ENCODE measurements around the gene ADAMTSL4.
A peak's percentile ranks its signal among the peaks of the same experiment; 100 is the strongest.

Gene ADAMTSL4

DNA sequence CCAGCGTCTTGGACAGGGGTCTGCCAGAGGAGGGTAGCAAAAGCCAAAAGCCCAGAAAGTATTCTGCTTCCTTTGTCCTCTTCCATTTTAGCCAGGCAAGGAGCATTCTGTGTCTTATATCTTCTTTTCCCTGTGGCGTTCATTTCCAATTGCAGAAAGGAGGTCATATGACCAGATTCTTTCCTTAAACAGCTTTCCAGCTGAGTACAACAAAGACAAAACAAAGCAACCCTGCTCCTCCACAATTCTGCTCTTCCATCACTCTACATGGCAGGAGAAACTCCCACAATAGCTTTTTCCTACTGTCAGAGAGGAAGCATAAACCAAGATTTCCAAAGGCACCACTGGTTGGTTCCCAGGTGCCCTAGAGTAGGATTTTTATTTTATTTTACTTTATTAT lies 60.5 kb downstream of the ADAMTSL4 start:
- no peaks in the 10 kb centered on the region for H3K27me3 ChIP-seq (ENCODE audit: control insufficient read depth, insufficient read depth, low read length)
- no peaks in the 10 kb centered on the region for H3K9me3 ChIP-seq (ENCODE audit: control insufficient read depth, low read depth, low read length)
- peaks cover 13% of the 10 kb centered on the region for H3K4me1 ChIP-seq (ENCODE audit: control insufficient read depth, low read depth, low read length)
- peak overlapping the region; percentile 41 for H3K27ac ChIP-seq (ENCODE audit: low read length)
- H3K4me3 ChIP-seq (ENCODE audit: low read length) = no peak overlapping the region
- peak overlapping the region; percentile 14 for H3K9ac ChIP-seq (ENCODE audit: low read length)
- no peaks in the 10 kb centered on the region for H3K36me3 ChIP-seq (ENCODE audit: control insufficient read depth, low read depth, low read length)

Data from iPS-18a (cell line).